ENCODE data around the gene STIMATE. TPM values are rescaled to one million over a fixed set of nuclear protein-coding genes. Genes with fewer than 3 reads are reported as not detected.

Gene STIMATE
- total RNA-seq, 2 donors from 2014 or later = 7.2 to 20.5 TPM

- no peaks in the 10 kb centered on the region for H3K4me1 ChIP-seq (replicated peaks)
- H3K27me3 ChIP-seq (replicated peaks; ENCODE audit: insufficient read depth) = no peaks in the 10 kb centered on the region
- TF ChIP-seq, protein P1, sequence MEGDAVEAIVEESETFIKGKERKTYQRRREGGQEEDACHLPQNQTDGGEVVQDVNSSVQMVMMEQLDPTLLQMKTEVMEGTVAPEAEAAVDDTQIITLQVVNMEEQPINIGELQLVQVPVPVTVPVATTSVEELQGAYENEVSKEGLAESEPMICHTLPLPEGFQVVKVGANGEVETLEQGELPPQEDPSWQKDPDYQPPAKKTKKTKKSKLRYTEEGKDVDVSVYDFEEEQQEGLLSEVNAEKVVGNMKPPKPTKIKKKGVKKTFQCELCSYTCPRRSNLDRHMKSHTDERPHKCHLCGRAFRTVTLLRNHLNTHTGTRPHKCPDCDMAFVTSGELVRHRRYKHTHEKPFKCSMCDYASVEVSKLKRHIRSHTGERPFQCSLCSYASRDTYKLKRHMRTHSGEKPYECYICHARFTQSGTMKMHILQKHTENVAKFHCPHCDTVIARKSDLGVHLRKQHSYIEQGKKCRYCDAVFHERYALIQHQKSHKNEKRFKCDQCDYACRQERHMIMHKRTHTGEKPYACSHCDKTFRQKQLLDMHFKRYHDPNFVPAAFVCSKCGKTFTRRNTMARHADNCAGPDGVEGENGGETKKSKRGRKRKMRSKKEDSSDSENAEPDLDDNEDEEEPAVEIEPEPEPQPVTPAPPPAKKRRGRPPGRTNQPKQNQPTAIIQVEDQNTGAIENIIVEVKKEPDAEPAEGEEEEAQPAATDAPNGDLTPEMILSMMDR (IDR thresholded peaks at IDR 0.05) = no peak
- TF ChIP-seq POLR2A (IDR thresholded peaks at IDR 0.05) (no peak), POLR2AphosphoS5 (IDR thresholded peaks at IDR 0.05) (no peak)
- no peak overlapping the region for H3K27ac ChIP-seq
- H3K36me3 ChIP-seq = no peaks in the 10 kb centered on the region
- WGBS = 85% methylated on average over 16 of the region's 16 CpGs
- intact Hi-C loops (cut with DNase I) = no loop called here
- no peak for DNase-seq (ENCODE audit: low spot score)
- no peaks in the 10 kb centered on the region for H3K9me3 ChIP-seq
- H3K4me3 ChIP-seq = no peak overlapping the region
Observed at GRCh38 chr3:52788890-52789745, 108.2 kb downstream of the STIMATE start.

DNA sequence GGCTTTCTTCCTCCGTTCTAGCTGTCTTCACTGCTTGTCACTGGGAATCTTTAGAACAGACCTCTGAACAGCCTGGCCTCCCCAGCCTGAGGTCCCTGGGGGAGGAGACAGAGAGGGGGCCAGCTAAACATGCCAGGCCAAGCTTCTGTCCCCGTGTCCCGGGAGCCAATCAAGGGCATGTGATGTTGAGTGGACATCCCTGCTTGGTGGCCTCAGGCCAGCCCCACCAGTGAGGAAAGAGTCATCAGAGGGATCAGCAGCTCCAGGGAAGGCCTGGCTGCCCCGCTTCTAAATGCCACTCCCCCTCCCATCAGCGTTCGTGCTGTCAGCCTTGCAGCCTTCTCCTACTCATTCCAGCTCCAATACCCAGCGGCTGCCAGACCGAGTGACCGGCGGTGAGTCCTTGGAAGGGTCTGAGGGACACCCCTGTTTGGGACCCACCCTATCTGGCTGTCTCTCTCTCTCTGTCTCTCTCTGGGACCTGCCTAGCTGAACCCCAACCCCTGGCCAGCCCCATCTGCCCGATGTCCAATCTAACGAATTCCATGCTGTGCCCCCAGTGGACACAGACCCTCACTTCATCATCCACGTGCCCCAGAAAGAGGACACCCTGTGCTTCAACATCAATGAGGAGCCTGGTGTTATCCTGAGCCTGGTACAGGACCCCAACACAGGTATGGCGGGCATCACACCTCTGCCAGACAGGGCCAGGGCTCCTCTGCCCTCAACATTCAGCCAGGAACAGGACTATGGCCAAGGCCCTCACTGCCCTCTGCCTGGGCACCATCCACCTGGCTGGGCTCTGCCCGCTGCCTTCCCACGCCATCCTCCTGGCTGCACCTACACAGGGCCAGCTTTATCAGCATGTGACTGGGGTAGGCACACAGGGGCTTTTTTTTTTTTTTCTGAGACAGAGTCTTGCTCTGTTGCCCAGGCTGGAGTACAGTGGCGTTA is 109.4 kb downstream of the STIMATE start:
- no peak for DNase-seq (ENCODE audit: low spot score)
- H3K4me1 ChIP-seq (replicated peaks) = no peaks in the 10 kb centered on the region
- no peak overlapping the region for H3K27ac ChIP-seq
- H3K27me3 ChIP-seq (replicated peaks; ENCODE audit: insufficient read depth) = no peaks in the 10 kb centered on the region
- TF ChIP-seq POLR2A (IDR thresholded peaks at IDR 0.05) = no peak
- no peak for TF ChIP-seq POLR2AphosphoS5 (IDR thresholded peaks at IDR 0.05)
- TF ChIP-seq, protein P1 (IDR thresholded peaks at IDR 0.05) = no peak
- no peaks in the 10 kb centered on the region for H3K36me3 ChIP-seq
- 73% methylated on average over 17 of the region's 17 CpGs for WGBS
- H3K9me3 ChIP-seq = no peaks in the 10 kb centered on the region
- H3K4me3 ChIP-seq = no peak overlapping the region
- intact Hi-C loops (cut with DNase I) = no loop called here

DNA sequence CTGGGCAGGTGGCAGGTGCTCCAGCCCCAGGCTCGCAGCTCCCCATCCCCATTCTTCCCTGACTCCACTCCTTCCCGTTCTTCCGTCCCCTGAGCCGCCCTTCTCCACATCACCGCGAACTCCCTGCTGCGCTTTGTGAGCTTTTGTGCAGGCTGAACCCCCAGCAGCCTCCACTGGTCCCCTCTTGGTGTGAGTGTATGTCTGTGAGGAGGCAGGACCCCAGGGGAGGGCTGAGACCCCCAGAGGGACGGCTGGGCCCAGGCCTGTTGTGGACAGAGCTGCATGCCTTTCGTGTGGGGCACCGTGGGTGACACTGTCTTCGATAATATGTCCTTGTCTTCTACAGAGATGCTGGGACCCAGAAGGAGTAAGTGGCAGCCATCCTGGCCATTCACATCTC is 110.1 kb downstream of the STIMATE start:
- TF ChIP-seq, protein P1 (IDR thresholded peaks at IDR 0.05) = no peak
- TF ChIP-seq POLR2A (IDR thresholded peaks at IDR 0.05) (no peak), POLR2AphosphoS5 (IDR thresholded peaks at IDR 0.05) (no peak)
- DNase-seq (ENCODE audit: low spot score) = no peak
- intact Hi-C loops (cut with DNase I) = no loop called here
- Histone ChIP-seq H3K9me3 (no peaks in the 10 kb centered on the region), H3K36me3 (no peaks in the 10 kb centered on the region), H3K4me1 (replicated peaks) (no peaks in the 10 kb centered on the region), H3K27me3 (replicated peaks; ENCODE audit: insufficient read depth) (peaks cover under 1% of the 10 kb centered on the region), H3K4me3 (no peak overlapping the region), H3K27ac (no peak overlapping the region)
- 87% methylated on average over 11 of the region's 11 CpGs for WGBS

Small RNA genes within 50 kb of the gene (microRNA-seq; reads per million reads assigned to microRNA genes)
- not detected for gene MIR8064

Small RNA genes within 50 kb of the gene (small RNA-seq; reads per million reads assigned to genes)
- 0 reads per million in 2 donors for gene MIR8064
- gene MUSTN1 = 0 reads per million in 2 donors

Other genes with a start within 250 kb of the STIMATE start
- 10 to 100 TPM; 72.5 to 77.5 TPM for gene PBRM1, start 211.6 kb downstream of the STIMATE start, total RNA-seq
- 100 to 1,000 TPM in 1 of 2 donors, 10 to 100 TPM in 1; 50.7 to 116 TPM for gene GNL3, start 211.5 kb downstream of the STIMATE start, total RNA-seq
- 10 to 100 TPM; 68.1 to 71.3 TPM for gene GLT8D1, start 191.8 kb downstream of the STIMATE start, total RNA-seq
- gene SPCS1, start 191.4 kb downstream of the STIMATE start, total RNA-seq = 100 to 1,000 TPM; 144 to 296 TPM
- gene NEK4, start 126.6 kb downstream of the STIMATE start, total RNA-seq = 10 to 100 TPM; 24.5 to 49.9 TPM
- gene ITIH1, start 119.9 kb downstream of the STIMATE start, total RNA-seq = 1 to 10 TPM in 1 of 2 donors, not detected in 1; 3.5 TPM
- 1 to 10 TPM in 1 of 2 donors, under 1 TPM in 1; 0.46 to 9.6 TPM for gene ITIH3, start 102.8 kb downstream of the STIMATE start, total RNA-seq
- 1 to 10 TPM; 4.9 to 5.5 TPM for gene ITIH4, start 66.9 kb downstream of the STIMATE start, total RNA-seq
- gene MUSTN1, start 62.5 kb downstream of the STIMATE start, total RNA-seq = 10 to 100 TPM; 10.5 to 14.4 TPM
- 10 to 100 TPM; 35.3 to 37.4 TPM for gene SFMBT1, start 148.5 kb upstream of the STIMATE start, total RNA-seq
- gene RFT1, start 232.9 kb upstream of the STIMATE start, total RNA-seq = 10 to 100 TPM; 10.3 to 31.1 TPM

Data from prostate gland (tissue), 2 donors.